Mucosa of descending colon (tissue), 3 donors: ENCODE data around the gene GALNTL6. TPM values are rescaled to one million over a fixed set of nuclear protein-coding genes. Genes with fewer than 3 reads are reported as not detected.

Experiments
- ATAC-seq: fragments of 200-7000 bp; cut with Tn5 transposase; one replicate; pipeline ENCODE4 v1.9.1; 2020; ENCODE audit warnings: mild to moderate bottlenecking, moderate library complexity
- DNase-seq, 3 donors: peaks; one replicate each; pipeline ENCODE4 v3.0.0-alpha.2; 2020
- H3K36me3 ChIP-seq: fragments of 200-600 bp; one replicate; pipeline ENCODE4 v1.8.0; 2021; ENCODE audit warnings: low read depth, mild to moderate bottlenecking
- H3K4me1 ChIP-seq: fragments of 200-600 bp; one replicate; pipeline ENCODE4 v1.8.0; 2021; ENCODE audit warnings: low read depth, mild to moderate bottlenecking
- H3K4me3 ChIP-seq: fragments of 200-600 bp; one replicate; pipeline ENCODE4 v1.8.0; 2021; ENCODE audit warnings: mild to moderate bottlenecking
- H3K9me3 ChIP-seq: fragments of 200-600 bp; one replicate; pipeline ENCODE4 v1.8.0; 2021; ENCODE audit warnings: mild to moderate bottlenecking
- intact Hi-C, 2 donors: fragments of 100-400 bp; cut with DNase I in 1 of 2; cut with micrococcal nuclease in 1 of 2; formaldehyde crosslinking; loops; one replicate each; pipeline versions ENCODE4 v1.11.0 to v1.11.1; 2022; cut with DNase I, micrococcal nuclease
- total RNA-seq, 3 donors: library from RNA; stranded (reverse); fragmentation: NEBNext Ultra II Directional in 2 of 3; extraction: Animal tissue kit (Norgen Biotek cat#: 25700) in 2 of 3; gene quantifications; one replicate each; pipeline versions ENCODE4 v1.2.1 to v1.2.4, GENCODE V29; 2021 to 2023
- TF ChIP-seq, protein P1 (sequence below): fragments of 200-600 bp; IDR thresholded peaks from one replicate; pipeline ENCODE4 v1.8.0; 2022; ENCODE audit warnings: antibody characterized with exemption, mild to moderate bottlenecking
- donor health status: DM: no; HTN: no; CAD: no; lungs with moderate emphysema.
- donor health status: DM: no; HTN: no; CAD: no.
- donor health status: DM: no; HTN: yes; CAD: no.

Gene GALNTL6
- total RNA-seq, 3 donors from 2014 or later, result 0.12 to 0.27 (median 0.19) TPM

DNA sequence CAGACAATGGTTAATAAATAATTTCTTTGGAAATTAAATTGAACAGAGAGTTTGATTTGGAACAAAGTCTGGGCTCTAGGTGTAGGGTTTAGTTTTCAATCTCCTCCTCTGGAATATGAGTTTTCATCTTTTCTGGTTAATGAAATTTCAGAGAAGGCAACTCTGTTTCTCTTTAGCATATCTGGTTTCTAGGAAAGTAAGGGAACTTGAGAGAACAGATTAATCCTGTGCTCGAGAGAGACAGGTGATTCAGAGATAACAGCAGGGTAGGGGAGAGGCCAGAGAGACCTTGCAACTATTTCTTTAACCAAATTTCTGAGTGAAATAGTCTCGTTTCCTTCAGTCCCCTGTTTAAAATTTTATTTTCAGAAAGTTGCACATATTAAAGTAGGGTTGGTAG is 275.4 kb downstream of the GALNTL6 start:
- Histone ChIP-seq H3K4me1 (no peaks in the 10 kb centered on the region), H3K4me3 (no peak overlapping the region), H3K9me3 (no peaks in the 10 kb centered on the region), H3K36me3 (no peaks in the 10 kb centered on the region)
- DNase-seq, result no peak
- TF ChIP-seq, protein P1, sequence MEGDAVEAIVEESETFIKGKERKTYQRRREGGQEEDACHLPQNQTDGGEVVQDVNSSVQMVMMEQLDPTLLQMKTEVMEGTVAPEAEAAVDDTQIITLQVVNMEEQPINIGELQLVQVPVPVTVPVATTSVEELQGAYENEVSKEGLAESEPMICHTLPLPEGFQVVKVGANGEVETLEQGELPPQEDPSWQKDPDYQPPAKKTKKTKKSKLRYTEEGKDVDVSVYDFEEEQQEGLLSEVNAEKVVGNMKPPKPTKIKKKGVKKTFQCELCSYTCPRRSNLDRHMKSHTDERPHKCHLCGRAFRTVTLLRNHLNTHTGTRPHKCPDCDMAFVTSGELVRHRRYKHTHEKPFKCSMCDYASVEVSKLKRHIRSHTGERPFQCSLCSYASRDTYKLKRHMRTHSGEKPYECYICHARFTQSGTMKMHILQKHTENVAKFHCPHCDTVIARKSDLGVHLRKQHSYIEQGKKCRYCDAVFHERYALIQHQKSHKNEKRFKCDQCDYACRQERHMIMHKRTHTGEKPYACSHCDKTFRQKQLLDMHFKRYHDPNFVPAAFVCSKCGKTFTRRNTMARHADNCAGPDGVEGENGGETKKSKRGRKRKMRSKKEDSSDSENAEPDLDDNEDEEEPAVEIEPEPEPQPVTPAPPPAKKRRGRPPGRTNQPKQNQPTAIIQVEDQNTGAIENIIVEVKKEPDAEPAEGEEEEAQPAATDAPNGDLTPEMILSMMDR, result no peak
- ATAC-seq, result no peak
- intact Hi-C loops, result no loop called here

DNA sequence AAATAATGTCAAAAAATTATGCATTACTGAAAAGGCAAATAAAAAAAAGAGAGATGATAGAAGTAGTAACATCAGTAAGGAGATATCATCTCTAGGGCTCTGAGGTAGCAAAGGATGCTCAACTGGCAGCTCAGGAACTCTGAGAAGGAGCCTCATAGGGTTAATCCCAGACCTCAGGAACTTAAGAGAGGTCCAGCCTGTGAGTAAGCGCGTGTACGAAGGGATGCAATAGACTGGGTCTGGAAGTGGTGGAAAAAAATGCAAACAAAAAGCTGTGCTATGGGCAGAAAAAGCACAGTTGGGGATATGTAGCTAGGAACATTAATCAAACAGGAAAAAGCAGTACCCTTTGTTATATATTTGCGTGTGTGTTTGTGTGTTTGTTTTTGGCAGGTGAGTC is 282.0 kb downstream of the GALNTL6 start:
- DNase-seq (no peak), ATAC-seq (no peak)
- intact Hi-C loops, result no loop called here
- no peak overlapping the region for H3K4me3 ChIP-seq
- no peaks in the 10 kb centered on the region for H3K9me3 ChIP-seq
- no peaks in the 10 kb centered on the region for H3K4me1 ChIP-seq
- no peaks in the 10 kb centered on the region for H3K36me3 ChIP-seq
- TF ChIP-seq, protein P1, result no peak

DNA sequence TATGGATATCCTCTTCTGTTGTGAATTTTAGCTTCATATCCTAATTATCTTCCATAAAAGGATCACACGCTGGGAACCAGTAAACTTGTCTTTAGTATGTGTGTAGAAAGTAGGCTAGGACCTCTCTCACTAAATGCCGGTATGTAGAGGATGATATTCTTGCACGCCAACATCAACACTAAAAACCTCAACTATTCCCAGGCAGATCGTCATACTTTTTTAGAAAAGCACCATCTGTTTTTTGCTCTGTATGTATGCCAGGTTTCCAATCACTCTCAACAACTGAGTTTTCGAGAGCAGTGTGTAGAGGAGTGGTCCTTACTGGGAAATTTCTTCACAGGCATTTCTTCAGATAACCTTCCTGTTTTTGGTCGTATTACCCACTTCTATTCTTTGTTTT is 283.6 kb downstream of the GALNTL6 start:
- no peak for DNase-seq
- TF ChIP-seq, protein P1, result no peak
- no peak for ATAC-seq
- Histone ChIP-seq H3K4me3 (no peak overlapping the region), H3K4me1 (no peaks in the 10 kb centered on the region), H3K36me3 (no peaks in the 10 kb centered on the region), H3K9me3 (no peaks in the 10 kb centered on the region)
- intact Hi-C loops, result no loop called here

DNA sequence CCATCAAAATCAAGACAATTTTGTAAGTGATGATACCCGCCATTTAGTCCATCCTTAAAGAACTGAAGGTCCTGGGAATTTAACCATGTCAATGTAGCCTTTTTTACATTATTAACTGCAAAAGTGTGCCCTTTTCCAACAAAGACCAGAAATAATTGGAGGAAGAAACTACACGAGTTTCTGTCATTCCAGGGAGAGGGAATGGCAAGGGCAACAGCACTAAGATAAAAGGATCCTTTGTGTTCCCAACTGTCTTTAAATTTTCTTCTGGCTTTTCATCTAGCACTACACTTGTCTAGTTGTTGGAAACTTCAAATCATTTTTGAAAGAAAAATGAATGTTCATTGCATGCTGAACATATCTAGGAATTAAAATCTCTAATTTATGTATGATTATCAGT is 286.2 kb downstream of the GALNTL6 start:
- TF ChIP-seq, protein P1, result no peak
- ATAC-seq (no peak), DNase-seq (no peak)
- Histone ChIP-seq H3K9me3 (no peaks in the 10 kb centered on the region), H3K4me1 (no peaks in the 10 kb centered on the region), H3K4me3 (no peak overlapping the region), H3K36me3 (no peaks in the 10 kb centered on the region)
- intact Hi-C loops, result no loop called here

DNA sequence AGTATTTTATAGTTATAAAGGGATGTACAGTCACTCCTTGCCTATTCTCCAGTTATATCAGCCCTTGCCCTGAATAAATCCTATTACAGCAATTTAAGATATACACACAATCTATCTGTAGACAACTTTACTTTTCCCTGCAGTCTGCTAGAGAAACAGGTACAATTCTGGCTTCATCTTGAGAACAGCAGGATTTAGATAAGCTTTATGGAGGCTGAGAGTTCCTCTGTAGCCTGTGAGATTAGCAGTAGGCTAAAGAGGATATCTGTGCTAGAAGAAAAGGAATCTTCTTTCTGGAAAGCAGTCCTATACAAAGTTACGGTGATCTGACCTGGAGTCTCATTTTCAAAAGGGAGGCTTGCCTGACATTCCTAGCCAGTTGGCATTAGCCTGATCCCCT is 290.3 kb downstream of the GALNTL6 start:
- no peak for ATAC-seq
- Histone ChIP-seq H3K9me3 (no peaks in the 10 kb centered on the region), H3K4me1 (no peaks in the 10 kb centered on the region), H3K4me3 (no peak overlapping the region), H3K36me3 (no peaks in the 10 kb centered on the region)
- intact Hi-C loops, result no loop called here
- TF ChIP-seq, protein P1, result no peak
- DNase-seq, result no peak

DNA sequence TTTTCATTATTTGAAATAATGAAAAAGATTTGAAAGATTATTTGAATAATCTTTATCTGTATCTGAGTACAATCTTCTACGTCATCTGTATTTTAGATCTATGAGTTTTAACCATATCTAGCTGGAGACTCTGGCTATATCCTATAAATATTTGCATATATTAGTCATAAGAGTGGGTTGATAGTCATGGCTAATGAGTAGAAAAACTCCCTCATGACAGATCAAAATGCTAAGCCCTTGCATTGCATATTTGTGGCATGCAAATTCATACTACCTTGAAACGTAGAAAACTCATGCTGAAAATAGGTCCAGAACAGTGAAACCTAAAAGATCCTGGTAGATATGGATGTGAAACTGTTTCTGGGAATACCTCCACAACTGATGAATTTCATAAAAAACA is 291.3 kb downstream of the GALNTL6 start:
- Histone ChIP-seq H3K4me1 (no peaks in the 10 kb centered on the region), H3K36me3 (no peaks in the 10 kb centered on the region), H3K9me3 (no peaks in the 10 kb centered on the region), H3K4me3 (no peak overlapping the region)
- ATAC-seq, result no peak
- intact Hi-C loops, result no loop called here
- DNase-seq, result no peak
- TF ChIP-seq, protein P1, result no peak
